HG02623 (cell line): ENCODE data around the gene SLC7A6OS.
A peak's percentile ranks its signal among the peaks of the same experiment; 100 is the strongest.

Experiments
- ATAC-seq: cut with Tn5 transposase; IDR thresholded peaks from one replicate; pipeline ENCODE4 v1.9.1; 2021; ENCODE audit warnings: moderate library complexity; ENCODE audit not compliant: unreplicated experiment

SLC7A6OS gene

DNA sequence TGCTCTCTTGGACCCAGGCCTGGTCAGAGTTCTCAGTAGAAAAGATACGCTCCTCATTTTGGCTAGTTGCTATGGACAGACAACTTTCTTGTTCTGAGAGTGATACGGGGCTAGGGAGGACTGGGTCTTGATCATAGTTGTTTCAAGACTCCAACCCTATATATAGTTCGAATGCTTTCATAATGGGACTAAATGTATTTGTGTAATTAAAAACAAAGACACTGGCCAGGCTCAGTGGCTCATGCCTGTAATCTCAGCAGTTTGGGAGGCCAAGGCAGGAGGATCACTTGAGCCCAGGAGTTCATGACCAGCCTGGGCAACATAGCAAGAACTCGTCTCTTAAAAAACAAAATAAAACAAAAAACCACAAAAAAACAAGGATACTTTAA lies 28.7 kb downstream of the SLC7A6OS start:
- ATAC-seq = no peak

DNA sequence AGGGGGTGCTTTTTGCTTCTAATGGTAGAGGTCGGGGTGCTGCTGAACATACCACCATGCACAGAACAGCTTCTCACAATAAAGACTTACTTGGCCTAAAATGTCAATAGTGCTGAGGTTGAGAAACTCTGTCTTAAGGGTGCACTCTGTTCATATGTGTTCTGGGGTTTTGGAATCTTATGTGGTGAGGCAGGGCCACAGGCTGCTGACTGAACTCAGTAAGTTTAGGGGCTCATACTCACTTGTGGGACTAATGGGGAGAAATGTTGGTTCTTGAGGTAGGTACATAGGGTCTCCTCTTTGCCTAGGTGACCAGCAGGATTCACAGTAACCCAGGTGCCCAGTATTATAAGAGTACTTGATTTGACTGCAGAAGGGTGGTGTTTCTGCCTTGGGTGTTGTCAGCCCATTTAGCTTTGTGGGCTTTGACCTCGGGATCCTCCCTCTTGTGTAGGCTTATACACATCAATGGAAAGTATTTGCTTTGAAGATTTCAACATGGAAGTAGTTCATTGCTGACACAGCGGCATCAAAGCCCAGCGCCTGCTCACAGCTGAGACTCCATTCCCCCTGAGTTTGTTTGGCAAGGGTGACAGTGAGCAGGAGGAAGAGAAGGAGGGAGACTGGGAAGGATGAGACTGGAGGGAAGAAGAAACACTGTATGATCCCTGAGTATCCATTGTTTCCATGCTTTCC lies 29.2 kb downstream of the SLC7A6OS start:
- no peak for ATAC-seq

DNA sequence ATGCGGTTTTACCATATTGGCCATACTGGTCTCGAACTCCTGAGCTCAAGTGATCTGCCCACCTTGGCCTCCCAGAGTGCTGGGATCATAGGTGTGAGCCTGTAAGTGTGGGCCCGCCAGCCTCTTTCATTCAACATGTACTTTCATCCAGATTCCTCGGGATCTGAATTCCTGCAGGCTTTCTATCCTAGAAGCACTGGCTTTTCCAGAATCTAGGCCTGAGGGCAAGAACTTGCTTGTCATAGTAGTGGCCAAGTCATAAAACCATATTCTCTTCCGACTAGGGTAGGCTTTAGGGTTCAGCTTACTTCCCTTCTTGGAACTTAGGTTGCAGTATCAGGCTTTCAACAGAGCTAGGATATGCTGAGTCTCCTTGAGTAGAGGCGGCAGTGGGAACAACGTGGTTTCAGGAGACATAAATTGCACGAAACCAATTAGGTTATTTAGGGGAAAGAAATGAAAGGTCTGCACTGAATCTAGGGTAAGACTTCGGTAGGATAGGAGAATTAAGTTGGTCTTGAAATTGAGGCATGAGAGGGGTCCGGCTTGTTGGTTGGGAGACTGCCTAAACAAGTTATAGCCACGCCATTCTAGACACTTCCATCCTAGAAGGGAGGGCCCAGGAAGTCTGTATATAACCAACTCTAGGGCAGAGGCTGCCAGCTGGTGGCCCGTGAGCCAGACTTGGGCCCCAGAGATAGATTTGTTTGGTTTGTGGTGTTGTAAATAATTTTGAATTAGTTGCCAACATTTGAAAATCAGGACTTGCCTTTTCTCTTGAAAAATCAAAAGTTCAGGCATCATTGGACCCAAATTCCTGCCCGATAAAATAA lies 30.8 kb downstream of the SLC7A6OS start:
- ATAC-seq = no peak

DNA sequence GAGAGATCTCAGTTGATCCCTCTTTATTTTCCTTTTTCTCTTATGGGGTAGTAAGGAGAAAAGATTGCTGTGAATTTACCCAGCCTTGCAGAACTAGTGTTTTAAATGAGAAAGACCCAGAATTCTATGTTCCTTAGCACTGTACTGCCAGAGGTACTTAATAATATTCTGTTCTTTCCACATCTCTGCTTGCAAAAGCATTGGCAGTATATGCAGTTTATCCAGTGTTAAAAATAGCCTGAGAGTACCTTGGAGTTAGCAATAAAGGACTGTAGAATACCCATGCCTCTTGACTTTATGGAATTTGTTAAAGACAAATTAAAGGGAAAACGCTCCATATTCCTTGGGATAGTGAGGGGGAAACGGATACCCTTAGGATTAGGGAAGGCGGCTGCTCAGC lies 34.5 kb downstream of the SLC7A6OS start:
- no peak for ATAC-seq

DNA sequence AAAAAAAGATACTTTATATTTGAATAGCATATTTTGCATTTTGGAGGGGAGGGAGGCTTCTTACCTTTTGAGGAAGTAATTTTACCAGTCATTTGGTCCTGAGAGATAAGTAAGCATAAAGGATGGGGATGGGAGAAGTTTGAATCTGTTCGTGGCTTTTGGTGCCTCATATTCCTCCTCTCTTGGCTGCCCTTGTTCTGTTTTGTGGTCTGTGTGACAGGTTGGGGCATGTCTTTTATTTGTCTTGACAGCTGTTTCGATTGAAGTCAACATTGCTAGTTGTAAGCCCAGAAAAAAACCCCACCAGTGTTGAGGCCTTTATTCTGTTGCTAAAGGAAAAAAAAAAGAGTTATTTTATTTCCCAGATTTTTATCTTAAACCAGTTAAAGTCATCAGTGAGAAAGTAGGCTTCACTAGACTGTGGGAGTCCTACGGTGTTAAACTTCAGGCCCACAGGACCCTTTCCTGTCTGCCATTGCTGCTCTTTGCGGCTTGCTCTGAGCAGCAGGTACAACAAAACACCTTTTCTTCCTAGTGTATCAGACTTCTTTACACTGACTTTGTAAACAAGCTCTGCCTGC lies 35.0 kb downstream of the SLC7A6OS start:
- ATAC-seq = no peak

DNA sequence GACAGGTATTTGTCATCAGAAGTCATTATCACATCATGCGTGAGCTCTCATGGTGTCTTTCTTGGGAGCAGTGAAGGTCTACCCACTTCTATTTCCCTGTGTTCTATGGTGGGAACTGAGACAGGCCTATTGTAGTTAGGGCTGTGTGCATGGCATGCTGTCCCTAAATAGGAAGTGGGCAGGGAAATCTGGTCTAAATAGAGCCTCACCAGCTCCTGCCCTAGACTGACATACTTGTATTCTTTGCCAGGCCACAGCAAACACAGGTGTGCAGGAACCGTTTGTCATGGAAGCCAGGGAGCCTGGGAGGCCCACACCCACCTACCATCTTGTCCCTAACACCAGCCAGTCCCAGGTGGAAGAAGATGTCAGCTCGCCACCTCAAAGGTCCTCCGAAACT lies 36.3 kb downstream of the SLC7A6OS start:
- no peak for ATAC-seq

DNA sequence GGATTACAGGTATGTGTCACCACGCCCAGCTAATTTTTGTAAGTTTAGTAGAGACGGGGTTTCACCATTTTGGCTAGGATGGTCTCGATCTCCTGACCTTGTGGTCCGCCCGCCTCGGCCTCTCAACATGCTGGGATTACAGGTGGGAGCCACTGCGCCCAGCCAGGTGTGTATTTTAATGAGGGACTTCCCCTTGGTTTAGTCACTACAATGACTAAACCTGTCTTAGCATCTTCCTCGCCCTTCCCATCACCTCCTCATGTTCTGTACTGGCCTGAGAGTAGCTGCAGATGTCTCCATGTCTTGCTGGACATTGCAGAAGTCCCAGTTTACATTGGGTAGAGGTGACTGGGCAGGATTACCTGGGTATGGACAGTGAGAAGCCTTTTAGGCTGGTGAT lies 36.9 kb downstream of the SLC7A6OS start:
- no peak for ATAC-seq

DNA sequence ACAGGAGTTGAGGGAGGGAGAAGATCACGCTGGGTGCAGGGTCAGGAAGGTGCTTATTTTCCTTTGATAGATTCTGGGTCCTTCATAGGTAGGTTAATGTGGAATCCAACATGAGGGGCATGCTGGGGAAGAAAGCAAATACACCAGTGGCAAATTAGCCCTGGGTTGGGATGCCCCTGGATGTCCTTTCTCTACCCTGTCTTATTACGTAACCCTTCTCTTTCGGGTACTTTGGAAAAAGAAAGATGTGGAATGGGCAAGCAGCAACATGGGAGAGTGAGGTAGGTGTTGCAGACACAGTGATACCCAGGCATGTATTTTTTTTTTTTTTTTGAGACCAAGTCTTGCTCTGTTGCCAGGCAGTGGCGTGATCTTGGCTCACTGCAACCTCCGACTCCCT lies 37.3 kb downstream of the SLC7A6OS start:
- no peak for ATAC-seq

DNA sequence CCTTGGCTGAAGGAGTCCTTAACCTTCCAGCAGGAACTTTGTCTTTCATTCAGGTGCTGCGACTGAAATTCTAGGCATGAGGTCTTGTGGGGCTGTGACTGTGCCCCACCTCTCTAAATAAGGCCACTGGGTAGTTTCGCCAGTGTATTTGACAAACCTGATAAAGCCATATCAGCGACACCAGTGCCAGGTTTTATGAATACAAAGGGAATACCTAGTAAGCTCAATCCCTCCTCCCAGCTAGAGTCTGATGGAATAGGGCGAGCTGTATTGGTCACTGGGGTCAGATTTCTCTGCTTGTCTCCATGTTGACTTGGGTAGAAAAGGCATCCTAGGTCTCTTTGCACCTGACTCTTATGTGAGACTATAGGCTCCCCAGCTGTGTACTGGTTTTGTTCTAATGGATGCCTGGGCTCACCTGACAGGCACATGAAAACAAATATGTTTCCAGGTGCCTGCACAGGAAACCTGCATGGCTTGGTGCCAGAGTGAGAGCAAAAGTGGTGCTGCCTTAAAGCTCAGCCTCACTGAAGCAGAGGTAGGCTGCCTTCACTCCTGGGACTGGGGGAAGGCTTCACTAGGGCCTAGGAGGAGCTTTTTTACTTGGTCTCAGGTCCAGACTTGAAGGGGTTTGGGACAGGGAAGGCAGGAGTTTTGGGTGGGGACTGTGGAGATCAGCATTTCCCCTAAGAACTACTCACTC lies 38.1 kb downstream of the SLC7A6OS start:
- no peak for ATAC-seq

DNA sequence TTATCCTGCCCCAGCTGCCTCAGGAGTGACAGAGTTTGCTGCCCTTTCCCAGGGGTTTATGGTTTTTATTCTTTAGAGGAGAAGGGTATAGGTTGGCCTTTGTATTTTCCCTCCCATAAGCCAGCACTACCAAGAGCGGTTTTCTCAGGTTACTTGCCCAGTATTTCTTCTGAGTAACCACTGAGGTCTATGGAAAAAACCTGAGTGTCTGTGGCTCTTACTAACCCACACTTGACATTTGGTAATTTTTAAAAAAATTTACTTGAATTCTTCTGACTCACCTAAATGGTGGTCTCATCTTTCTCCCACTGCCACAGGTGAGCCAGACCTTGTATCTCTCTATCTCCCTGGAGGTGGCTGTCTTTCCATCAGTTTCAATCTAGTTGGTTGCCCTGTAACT lies 40.4 kb downstream of the SLC7A6OS start:
- ATAC-seq = no peak

DNA sequence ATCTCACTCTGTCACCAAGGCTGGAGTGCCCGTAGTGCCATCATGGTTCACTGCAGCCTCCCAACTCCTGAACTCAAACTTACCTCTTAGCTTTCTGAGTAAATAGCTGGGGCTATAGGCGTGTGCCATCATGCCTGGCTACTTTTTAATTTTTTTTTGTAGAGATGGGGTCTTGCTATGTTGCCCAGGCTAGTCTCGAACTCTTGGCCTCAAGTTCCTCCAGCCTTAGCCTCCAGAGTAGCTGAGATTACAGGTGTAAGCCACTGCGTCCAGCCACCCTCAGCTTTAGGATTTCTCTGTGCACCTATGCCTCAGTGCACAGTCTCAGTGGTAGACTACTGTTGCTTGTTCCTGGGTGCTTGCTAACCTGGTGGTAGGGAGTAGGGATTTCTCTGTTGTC lies 41.0 kb downstream of the SLC7A6OS start:
- no peak for ATAC-seq

DNA sequence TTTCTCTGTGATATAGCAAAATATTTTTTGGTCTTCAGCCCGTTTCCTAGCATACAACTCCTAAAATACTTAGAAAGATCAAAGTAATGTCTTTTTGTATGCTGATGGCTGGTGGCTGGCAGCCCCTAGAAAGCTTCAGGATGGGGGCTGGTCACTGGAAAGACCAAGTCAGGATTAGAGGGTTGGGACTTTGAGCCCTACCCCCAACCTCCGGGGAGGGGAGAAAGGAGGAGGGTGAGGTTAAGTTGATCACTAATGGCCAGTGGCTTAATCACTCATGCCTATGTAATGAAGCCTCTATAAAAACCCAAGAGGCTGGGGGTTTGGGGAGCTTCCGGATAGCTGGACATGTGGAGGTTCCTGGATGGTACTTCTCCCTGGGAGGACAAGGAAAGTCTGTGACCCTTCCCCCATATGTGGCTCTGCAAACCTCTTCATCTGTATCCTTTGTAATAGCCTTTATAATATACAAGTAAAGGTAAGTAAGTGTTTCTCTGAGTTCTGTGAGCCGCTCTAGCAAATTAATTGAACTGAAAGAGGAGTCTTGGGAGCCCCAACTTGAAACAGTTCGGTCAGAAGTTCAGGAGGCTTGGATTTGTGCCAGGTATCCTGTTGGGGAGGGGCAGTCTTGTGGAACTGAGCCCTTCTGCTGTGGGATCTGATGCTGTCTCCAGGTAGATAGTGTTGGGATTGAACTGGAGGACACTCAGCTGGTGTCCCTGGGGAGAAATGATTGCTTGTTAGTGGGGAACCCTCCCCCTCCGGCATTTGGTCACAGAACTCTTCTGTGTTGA lies 42.9 kb downstream of the SLC7A6OS start:
- ATAC-seq = no peak

DNA sequence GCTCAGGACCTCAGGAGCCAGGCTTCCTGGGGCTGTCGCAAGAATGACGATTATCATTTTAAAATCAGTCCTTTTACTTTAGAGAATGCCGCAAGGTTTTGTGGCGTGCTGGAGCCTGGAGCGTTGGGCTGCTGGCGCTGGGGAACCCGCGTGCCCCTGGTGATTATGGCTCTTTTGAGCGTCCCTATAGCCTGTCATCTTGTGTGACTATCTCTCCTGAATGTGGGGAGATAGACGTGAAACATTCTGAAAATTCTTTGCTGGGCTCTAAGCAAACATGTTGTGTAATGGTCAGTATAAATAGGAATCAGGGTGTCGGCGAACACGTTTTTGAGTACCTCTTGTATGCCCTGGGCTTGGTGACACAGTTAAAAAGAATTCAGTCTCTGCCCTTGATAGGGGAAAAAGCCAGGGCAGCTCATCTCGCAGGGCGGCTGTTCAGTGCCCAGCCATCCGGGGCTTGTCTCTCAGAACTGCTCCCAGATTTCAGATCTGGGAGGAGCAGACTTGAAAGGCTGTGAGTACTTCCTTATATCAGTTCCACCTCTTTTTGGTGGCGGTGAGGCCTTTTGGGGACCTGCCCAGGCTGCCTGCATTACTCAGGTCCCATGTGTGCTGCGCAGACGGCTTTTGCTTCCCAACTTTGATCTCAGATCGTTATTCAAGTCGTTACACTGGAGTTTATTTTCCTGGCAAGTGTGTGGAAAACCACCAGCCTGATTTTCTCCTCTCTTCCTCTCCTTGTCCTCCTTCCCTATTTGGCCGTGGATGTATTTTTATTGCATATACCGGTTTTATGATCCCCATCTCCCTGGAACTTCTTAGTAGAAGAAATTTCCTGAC lies 45.4 kb downstream of the SLC7A6OS start:
- ATAC-seq = peak; percentile 3

DNA sequence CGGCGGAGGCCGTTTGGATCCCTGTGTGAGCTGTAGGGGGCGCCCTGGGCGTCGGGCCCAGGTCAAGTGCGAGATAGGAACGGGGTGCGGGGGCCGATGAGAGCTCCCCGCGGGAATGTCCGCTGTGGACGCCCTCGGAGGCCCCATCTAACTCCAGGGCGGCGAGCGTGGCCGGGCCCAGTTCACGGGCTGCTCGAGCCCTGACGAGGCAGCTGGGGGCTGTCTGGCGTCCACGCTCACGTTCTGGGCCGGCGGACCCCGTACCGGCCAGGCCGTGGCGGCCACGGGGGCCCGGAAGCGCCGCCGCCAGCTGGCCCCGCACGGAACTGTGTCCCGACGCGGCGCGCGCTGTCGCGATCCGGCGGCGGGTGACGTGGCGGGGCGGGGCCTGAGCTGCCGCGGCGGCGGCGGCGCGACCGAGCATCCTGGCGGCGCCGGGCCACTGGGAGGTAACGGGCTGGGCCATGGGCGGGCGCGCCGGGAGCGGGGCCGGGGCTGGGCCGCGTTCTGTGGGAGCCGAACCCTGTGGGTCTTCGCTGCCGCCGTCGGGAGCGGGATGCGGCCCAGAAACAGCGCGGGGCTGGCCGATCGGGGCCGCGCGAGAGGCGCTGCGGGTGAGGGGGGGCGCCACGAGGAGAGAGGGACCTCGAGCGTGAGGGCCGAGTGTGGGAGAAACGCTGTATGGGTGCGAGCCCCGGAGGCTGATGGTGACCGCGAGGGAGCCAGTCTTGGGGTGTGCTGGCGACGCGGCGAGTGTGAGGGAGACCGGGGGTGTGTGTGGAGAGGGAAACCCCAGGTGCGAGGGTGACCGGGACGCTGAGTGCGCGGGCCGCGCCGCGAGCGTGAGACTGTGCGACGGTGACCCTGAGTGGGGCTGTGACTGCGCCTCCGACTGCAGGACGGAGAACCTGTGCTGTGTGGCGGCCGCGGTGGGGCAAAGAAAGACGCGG lies 46.3 kb downstream of the SLC7A6OS start, which contains the start of gene SLC7A6:
Gene SLC7A6 (plus strand): TSS at position 399 of the 950 bp plus-strand sequence. CDS start 10,201 bp downstream, outside the sequence.
- ATAC-seq = peak; percentile 52

DNA sequence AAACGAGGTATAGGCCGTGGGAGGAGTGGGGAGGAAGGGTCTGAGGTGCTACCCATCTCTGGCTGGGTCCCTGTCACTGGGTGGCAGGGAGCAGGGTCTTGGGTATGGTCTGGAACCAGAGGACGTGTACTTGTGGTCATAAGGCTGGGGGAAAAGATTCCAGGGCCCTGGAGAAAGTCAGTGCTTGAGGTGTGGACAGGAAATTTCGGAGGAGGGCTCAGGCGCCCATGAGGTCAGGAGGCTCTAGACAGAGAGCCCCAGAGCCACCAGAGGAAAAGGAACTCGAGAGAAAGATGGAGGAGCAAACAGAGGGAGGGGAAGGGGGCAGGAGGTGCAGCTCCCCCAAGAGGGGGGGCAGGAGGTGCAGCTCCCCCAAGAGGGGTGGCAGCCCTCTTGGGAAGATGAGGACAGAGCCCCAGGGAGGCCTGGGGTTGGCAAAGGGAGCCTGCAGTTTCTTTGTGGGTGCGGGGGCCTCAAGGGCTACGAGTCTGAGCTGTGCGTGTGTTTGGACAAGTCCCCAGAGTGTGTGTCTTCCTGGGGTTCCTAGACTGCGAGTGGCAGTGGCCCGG lies 47.1 kb downstream of the SLC7A6OS start:
- no peak for ATAC-seq

DNA sequence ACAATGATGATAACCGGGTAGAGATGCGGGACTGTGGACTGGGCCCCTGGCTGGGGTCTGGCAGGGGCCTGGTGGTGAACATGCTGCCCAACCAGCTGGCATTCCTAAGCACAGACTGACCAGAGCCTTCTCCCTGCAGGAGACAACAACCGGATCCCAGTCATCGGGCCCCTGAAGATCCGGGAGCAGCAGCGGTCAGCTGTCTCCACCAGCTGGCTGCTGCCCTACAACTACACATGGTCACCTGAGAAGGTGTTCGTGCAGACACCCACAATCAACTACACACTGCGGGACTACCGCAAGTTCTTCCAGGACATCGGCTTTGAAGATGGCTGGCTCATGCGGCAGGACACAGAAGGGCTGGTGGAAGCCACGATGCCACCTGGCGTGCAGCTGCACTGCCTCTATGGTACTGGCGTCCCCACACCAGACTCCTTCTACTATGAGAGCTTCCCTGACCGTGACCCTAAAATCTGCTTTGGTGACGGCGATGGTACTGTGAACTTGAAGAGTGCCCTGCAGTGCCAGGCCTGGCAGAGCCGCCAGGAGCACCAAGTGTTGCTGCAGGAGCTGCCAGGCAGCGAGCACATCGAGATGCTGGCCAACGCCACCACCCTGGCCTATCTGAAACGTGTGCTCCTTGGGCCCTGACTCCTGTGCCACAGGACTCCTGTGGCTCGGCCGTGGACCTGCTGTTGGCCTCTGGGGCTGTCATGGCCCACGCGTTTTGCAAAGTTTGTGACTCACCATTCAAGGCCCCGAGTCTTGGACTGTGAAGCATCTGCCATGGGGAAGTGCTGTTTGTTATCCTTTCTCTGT lies 51.5 kb downstream of the SLC7A6OS start:
- no peak for ATAC-seq
